ENCODE data around the gene TMEM9B.

GRCh38 chr11:8985462-8985861, 21.2 kb upstream of the TMEM9B start:
- TF ChIP-seq, protein P1, sequence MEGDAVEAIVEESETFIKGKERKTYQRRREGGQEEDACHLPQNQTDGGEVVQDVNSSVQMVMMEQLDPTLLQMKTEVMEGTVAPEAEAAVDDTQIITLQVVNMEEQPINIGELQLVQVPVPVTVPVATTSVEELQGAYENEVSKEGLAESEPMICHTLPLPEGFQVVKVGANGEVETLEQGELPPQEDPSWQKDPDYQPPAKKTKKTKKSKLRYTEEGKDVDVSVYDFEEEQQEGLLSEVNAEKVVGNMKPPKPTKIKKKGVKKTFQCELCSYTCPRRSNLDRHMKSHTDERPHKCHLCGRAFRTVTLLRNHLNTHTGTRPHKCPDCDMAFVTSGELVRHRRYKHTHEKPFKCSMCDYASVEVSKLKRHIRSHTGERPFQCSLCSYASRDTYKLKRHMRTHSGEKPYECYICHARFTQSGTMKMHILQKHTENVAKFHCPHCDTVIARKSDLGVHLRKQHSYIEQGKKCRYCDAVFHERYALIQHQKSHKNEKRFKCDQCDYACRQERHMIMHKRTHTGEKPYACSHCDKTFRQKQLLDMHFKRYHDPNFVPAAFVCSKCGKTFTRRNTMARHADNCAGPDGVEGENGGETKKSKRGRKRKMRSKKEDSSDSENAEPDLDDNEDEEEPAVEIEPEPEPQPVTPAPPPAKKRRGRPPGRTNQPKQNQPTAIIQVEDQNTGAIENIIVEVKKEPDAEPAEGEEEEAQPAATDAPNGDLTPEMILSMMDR (IDR thresholded peaks at IDR 0.05; ENCODE audit: poor library complexity, severe bottlenecking): no peak
- TF ChIP-seq REST (IDR thresholded peaks at IDR 0.05; ENCODE audit: borderline replicate concordance) (no peak), SMC3 (conservative IDR thresholded peaks at IDR 0.05; ENCODE audit: poor library complexity) (no peak), EZH2 (IDR thresholded peaks at IDR 0.05; ENCODE audit: borderline replicate concordance, insufficient read depth, low read length, poor library complexity, severe bottlenecking) (no peak), RAD21 (conservative IDR thresholded peaks at IDR 0.05) (no peak), EP300 (conservative IDR thresholded peaks at IDR 0.05; ENCODE audit: poor library complexity, severe bottlenecking) (no peak), POLR2AphosphoS5 (IDR thresholded peaks at IDR 0.05) (no peak), TAF1 (IDR thresholded peaks at IDR 0.05; ENCODE audit: low read depth) (no peak)
